ENCODE results near the gene PIEZO1.

GRCh38 chr16:88813269-88814143 lies 28.5 kb upstream of the PIEZO1 start:
- TF ChIP-seq, protein P1, sequence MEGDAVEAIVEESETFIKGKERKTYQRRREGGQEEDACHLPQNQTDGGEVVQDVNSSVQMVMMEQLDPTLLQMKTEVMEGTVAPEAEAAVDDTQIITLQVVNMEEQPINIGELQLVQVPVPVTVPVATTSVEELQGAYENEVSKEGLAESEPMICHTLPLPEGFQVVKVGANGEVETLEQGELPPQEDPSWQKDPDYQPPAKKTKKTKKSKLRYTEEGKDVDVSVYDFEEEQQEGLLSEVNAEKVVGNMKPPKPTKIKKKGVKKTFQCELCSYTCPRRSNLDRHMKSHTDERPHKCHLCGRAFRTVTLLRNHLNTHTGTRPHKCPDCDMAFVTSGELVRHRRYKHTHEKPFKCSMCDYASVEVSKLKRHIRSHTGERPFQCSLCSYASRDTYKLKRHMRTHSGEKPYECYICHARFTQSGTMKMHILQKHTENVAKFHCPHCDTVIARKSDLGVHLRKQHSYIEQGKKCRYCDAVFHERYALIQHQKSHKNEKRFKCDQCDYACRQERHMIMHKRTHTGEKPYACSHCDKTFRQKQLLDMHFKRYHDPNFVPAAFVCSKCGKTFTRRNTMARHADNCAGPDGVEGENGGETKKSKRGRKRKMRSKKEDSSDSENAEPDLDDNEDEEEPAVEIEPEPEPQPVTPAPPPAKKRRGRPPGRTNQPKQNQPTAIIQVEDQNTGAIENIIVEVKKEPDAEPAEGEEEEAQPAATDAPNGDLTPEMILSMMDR (IDR thresholded peaks at IDR 0.05), result no peak
- TF ChIP-seq RFX5 (IDR thresholded peaks at IDR 0.05; ENCODE audit: low read length), result no peak
- no peak for TF ChIP-seq TCF12 (IDR thresholded peaks at IDR 0.05)
- TF ChIP-seq SMC3 (IDR thresholded peaks at IDR 0.05; ENCODE audit: low read depth, low read length), result no peak
- TF ChIP-seq POLR2AphosphoS5 (IDR thresholded peaks at IDR 0.05; ENCODE audit: low read depth, low read length), result 0 out of 2 replicates have a peak, but pooled peaks have one; percentile 30
- TF ChIP-seq EP300 (IDR thresholded peaks at IDR 0.05; ENCODE audit: borderline replicate concordance in 1 of 2, low read depth in 1 of 2, low read length in 1 of 2), result no peak
- TF ChIP-seq NFIC (IDR thresholded peaks at IDR 0.05; ENCODE audit: borderline replicate concordance), result no peak
- TF ChIP-seq MXI1 (IDR thresholded peaks at IDR 0.05; ENCODE audit: low read depth, low read length), result no peak
- TF ChIP-seq RXRA (IDR thresholded peaks at IDR 0.05; ENCODE audit: borderline replicate concordance, low read depth), result no peak
- TF ChIP-seq RAD21 (IDR thresholded peaks at IDR 0.05; ENCODE audit: low read length), result no peak

Data from SK-N-SH (cell line).